Measurements from ENCODE around the gene AGRP. TPM values are rescaled to one million over a fixed set of nuclear protein-coding genes. Genes with fewer than 3 reads are reported as not detected.
"Not testable (repeated sequence)": the region's sequence is repeated elsewhere in the genome, so short reads cannot be mapped to it uniquely, and the experiment has no call there.

The AGRP gene
- total RNA-seq, 1 donor from 2014 or later, result not detected

GRCh38 chr16:67517155-67517445 is 33.8 kb upstream of the AGRP start:
- H3K4me3 Mint-ChIP-seq, result peak overlapping the region; percentile 65
- ATAC-seq (ENCODE audit: low read depth), result no peak

GRCh38 chr16:67516296-67517154 is 33.2 kb upstream of the AGRP start:
- POLR2A ChIA-PET, result interaction anchor here (0.6 to 7.4 kb wide), 17 partner anchors 10 to 569 kb away, joined by 3 to 98 read pairs (median 7); partner anchors contain the start of genes ATP6V0D1, CARMIL2, CTCF and NFATC3

More at GRCh38 chr16:67517155-67517445, 33.8 kb upstream of the AGRP start:
- H3K9me3 Mint-ChIP-seq, result no peaks in the 10 kb centered on the region
- ChIA-PET CTCF (interaction anchor here (0.6 to 15.2 kb wide), 10 partner anchors 20 to 150 kb away, joined by 3 to 298 read pairs (median 4); partner anchors contain the start of genes ATP6V0D1, CARMIL2 and CTCF), POLR2A (interaction anchor here (0.6 to 7.4 kb wide), 17 partner anchors 11 to 568 kb away, joined by 3 to 98 read pairs (median 6); partner anchors contain the start of genes ACD, ATP6V0D1, CARMIL2 and CTCF)
- no peak for DNase-seq
- peak overlapping the region; percentile 98 for H3K27ac Mint-ChIP-seq
- no peaks in the 10 kb centered on the region for H3K36me3 Mint-ChIP-seq (ENCODE audit: low read depth)
- intact Hi-C loops (cut with micrococcal nuclease), result no loop called here
- peaks cover 89% of the 10 kb centered on the region for H3K4me1 Mint-ChIP-seq
- no peak for TF ChIP-seq CTCF (IDR thresholded peaks at IDR 0.05)
- no peaks in the 10 kb centered on the region for H3K27me3 Mint-ChIP-seq

GRCh38 chr16:67514382-67514828 is 31.1 kb upstream of the AGRP start:
- CTCF ChIA-PET, result interaction anchor here (0.8 to 15.2 kb wide), 14 partner anchors 10 to 560 kb away, joined by 3 to 298 read pairs (median 4); partner anchors contain the start of genes ACD, ATP6V0D1, CARMIL2 and CTCF
- peaks cover 73% of the 10 kb centered on the region for H3K4me1 Mint-ChIP-seq
- H3K27me3 Mint-ChIP-seq, result no peaks in the 10 kb centered on the region
- intact Hi-C loops (cut with micrococcal nuclease), result loop anchor here (1.0 kb wide), 4 partner anchors 20 to 49 kb away; partner anchors contain the start of gene ATP6V0D1
- H3K36me3 Mint-ChIP-seq (ENCODE audit: low read depth), result no peaks in the 10 kb centered on the region
- ATAC-seq (ENCODE audit: low read depth) (peak; percentile 23), DNase-seq (no peak)
- peak overlapping the region; percentile 60 for H3K4me3 Mint-ChIP-seq
- H3K27ac Mint-ChIP-seq, result peak overlapping the region; percentile 94
- TF ChIP-seq CTCF (IDR thresholded peaks at IDR 0.05), result no peak
- H3K9me3 Mint-ChIP-seq, result no peaks in the 10 kb centered on the region
- POLR2A ChIA-PET, result interaction anchor here (0.6 to 6.6 kb wide), 15 partner anchors 8 to 412 kb away, joined by 3 to 98 read pairs (median 4); partner anchors contain the start of genes ACD and ATP6V0D1

More at GRCh38 chr16:67516296-67517154, 33.2 kb upstream of the AGRP start:
- H3K9me3 Mint-ChIP-seq, result no peaks in the 10 kb centered on the region
- DNase-seq, result no peak
- peak overlapping the region; percentile 98 for H3K27ac Mint-ChIP-seq
- no peaks in the 10 kb centered on the region for H3K36me3 Mint-ChIP-seq (ENCODE audit: low read depth)
- no peaks in the 10 kb centered on the region for H3K27me3 Mint-ChIP-seq
- CTCF ChIA-PET, result interaction anchor here (0.6 to 15.2 kb wide), 10 partner anchors 23 to 151 kb away, joined by 3 to 298 read pairs (median 4); partner anchors contain the start of genes ATP6V0D1 and CTCF
- no peak for TF ChIP-seq CTCF (IDR thresholded peaks at IDR 0.05)
- no peak for ATAC-seq (ENCODE audit: low read depth)
- H3K4me3 Mint-ChIP-seq, result peak overlapping the region; percentile 65
- intact Hi-C loops (cut with micrococcal nuclease), result no loop called here
- H3K4me1 Mint-ChIP-seq, result peaks cover 87% of the 10 kb centered on the region

- Mint-ChIP-seq H3K27ac (peak overlapping the region; percentile 94), H3K4me1 (peaks cover 68% of the 10 kb centered on the region)
- not testable (repeated sequence) for H3K4me3 Mint-ChIP-seq; H3K9me3 Mint-ChIP-seq; ATAC-seq (ENCODE audit: low read depth); H3K36me3 Mint-ChIP-seq (ENCODE audit: low read depth); H3K27me3 Mint-ChIP-seq; DNase-seq
- ChIA-PET POLR2A (interaction anchor here (0.6 to 6.6 kb wide), 16 partner anchors 9 to 412 kb away, joined by 3 to 98 read pairs (median 4); partner anchors contain the start of genes ACD and ATP6V0D1), CTCF (interaction anchor here (0.8 to 15.2 kb wide), 14 partner anchors 9 to 560 kb away, joined by 3 to 298 read pairs (median 4); partner anchors contain the start of genes ACD, ATP6V0D1, CARMIL2 and CTCF)
- intact Hi-C loops (cut with micrococcal nuclease), result loop anchor here (1.0 kb wide), 4 partner anchors 20 to 49 kb away; partner anchors contain the start of gene ATP6V0D1
Observed at GRCh38 chr16:67513892-67514291, 30.5 kb upstream of the AGRP start.

- DNase-seq, result no peak
- intact Hi-C loops (cut with micrococcal nuclease), result no loop called here
- Mint-ChIP-seq H3K4me3 (no peak overlapping the region), H3K4me1 (peaks cover 56% of the 10 kb centered on the region), H3K27me3 (no peaks in the 10 kb centered on the region), H3K36me3 (ENCODE audit: low read depth) (peaks cover 3% of the 10 kb centered on the region), H3K9me3 (no peaks in the 10 kb centered on the region), H3K27ac (no peak overlapping the region)
- no peak for ATAC-seq (ENCODE audit: low read depth)
- ChIA-PET POLR2A (no interaction called here), CTCF (interaction anchor here (15.2 kb wide), 1 partner anchor 15 kb away, joined by 298 read pairs; no protein-coding TSS in a partner anchor)
- TF ChIP-seq CTCF (IDR thresholded peaks at IDR 0.05), result no peak
Observed at GRCh38 chr16:67509016-67509415, 25.7 kb upstream of the AGRP start.
